Renal pelvis (tissue), 4 donors: Measurements from ENCODE around the gene MORC3. TPM values are rescaled to one million over a fixed set of nuclear protein-coding genes. Genes with fewer than 3 reads are reported as not detected.

Experiments
- DNase-seq: peaks from one replicate; pipeline ENCODE4 v3.0.0-alpha.2; 2013
- polyA plus RNA-seq, 3 donors: library from polyadenylated mRNA; unstranded; fragments of 120-200 nt; gene quantifications; one replicate each; pipeline ENCODE4 v1.2.1, GENCODE V29; 2013; ENCODE audit not compliant: insufficient read length in 3 of 3

Gene MORC3
- polyA plus RNA-seq, 3 donors: 33.6 to 46.7 (median 37.7) TPM

DNA sequence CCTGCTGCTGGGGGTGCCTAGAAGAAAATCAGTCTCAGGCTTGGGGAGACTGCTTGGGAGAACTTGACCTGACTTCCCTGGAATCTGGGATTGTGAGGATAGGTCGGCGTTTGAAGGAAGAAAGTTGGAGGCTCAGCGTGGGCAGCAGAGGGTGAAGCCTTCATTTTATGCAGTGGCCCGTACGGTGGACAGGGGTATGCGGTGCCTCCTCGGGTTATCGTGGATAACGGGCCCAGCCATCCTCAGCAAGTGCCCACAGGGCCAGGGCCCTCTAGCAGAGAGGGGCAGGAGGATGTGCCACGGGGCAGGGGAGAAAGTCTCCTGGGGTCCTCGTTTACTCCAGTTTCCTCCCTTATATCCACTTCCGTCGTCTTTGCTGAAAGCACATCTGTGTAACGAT lies 99.2 kb downstream of the MORC3 start:
- DNase-seq: no peak

GRCh38 chr21:36419996-36420395 lies 100.0 kb downstream of the MORC3 start:
- DNase-seq: peak; percentile 90

DNA sequence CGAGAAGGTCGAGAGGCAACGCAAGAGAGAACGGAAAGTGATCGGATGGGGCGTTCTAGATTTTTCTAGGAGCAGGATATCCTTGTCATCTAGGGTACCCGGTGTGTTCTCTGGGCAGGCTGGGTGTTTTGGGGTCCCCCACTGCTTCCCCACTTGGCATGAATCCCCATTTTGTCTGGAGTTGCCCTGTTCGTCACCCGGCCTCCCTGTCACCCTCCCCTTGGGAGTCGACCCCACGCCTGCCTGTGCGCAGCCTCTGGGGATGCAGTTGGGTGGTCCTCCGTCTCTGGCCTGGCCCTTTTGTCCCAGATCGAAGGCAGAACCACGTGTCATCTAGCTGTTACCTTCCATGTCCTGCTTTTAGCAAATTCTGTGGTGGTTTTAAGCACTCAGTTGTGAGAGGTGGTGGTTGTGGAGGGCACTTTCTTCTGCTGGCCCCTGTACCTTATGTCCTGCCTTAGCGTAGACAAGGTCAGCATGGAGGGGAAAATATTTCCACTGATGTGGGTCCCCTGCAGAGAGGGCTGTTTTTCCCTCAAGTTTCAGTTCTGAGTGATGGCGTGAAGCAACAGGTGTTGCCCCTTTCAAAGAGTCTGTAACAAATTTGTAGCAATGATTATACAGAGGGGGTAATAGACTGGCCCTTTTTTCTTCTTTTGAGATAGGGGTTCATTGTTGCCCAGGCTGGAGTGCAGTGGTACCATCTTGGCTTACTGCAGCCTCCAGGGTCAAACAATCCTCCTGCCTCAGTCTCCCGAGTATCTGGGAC lies 100.8 kb downstream of the MORC3 start:
- no peak for DNase-seq

- DNase-seq: peak; percentile 26
Observed at GRCh38 chr21:36422279-36423098, 102.5 kb downstream of the MORC3 start.

DNA sequence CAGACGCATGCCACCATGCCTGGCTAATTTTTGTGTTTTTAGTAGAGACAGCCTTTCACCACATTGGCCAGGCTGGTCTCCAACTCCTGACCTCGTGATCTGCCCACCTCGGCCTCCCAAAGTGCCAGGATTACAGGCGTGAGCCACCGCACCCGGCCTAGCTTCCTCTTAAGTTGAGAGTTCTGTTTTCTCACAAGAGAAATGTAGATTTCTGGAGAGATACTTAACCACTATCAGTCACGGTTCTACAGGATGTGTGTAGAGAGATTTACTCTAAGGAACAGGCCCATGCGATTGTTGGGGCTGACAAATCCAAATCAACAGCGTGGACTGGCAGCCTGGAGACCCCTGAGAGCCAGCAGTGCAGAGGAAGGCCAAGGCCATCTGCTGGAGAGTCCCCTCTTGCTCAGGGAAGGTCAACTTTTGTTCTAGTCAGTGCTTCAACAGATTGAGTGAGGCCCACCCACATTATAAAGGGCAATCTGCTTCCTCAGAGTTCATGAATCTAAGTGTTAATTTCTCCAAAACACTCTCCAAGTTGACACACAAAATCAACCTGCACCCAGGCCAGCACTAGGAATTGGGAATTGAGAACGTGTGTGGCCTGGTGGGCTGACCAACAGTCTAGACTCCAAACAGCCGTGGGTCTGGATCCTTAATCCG lies 103.9 kb downstream of the MORC3 start:
- DNase-seq: no peak

- DNase-seq: no peak
Observed at GRCh38 chr21:36424592-36424991, 104.6 kb downstream of the MORC3 start.

GRCh38 chr21:36425286-36425685 lies 105.3 kb downstream of the MORC3 start:
- DNase-seq: no peak

Other genes with a start within 250 kb of the MORC3 start
- gene CBR3, start 185.1 kb upstream of the MORC3 start, polyA plus RNA-seq: 1 to 10 TPM in 1 of 3 donors, under 1 TPM in 2; 0.75 to 1.4 (median 0.81) TPM
- gene DOP1B, start 163.4 kb upstream of the MORC3 start, polyA plus RNA-seq: 1 to 10 TPM; 4.7 to 6.9 (median 6.5) TPM
- gene CHAF1B, start 65.2 kb downstream of the MORC3 start, polyA plus RNA-seq: 1 to 10 TPM; 8.9 to 9.8 (median 9.0) TPM
- gene CLDN14, start 159.9 kb downstream of the MORC3 start, polyA plus RNA-seq: 1 to 10 TPM; 2.8 to 5.1 (median 4.0) TPM